GM18861 (cell line): ENCODE results near the gene SHANK1.

ENCODE experiments used
- ATAC-seq: cut with Tn5 transposase; IDR thresholded peaks from one replicate; pipeline ENCODE4 v1.9.1; 2021; ENCODE audit not compliant: unreplicated experiment

SHANK1 gene

GRCh38 chr19:50713556-50714236, 5.9 kb downstream of the SHANK1 start:
- no peak for ATAC-seq

DNA sequence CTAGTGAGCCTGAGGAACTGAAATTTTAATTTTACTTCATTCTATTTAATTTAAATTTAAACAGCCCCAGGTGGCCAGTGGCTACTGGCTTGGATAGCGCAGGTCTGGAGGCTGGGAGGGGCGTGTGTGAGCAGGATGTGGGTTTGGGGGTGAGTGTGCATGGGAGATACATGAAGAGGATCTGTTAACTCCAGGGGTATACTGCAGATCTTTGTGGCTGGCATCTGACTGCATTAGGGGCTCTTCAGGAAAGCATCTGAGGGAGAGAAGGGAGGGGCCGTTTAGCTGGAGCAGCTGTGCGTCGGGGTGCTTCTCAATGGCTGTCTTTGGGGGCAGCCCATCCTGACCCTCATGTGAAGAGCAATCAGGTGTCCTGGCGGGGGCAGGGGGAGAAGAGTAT, 6.8 kb downstream of the SHANK1 start:
- ATAC-seq = no peak

GRCh38 chr19:50711805-50712204, 7.8 kb downstream of the SHANK1 start:
- ATAC-seq = no peak

- ATAC-seq = no peak
Measured at GRCh38 chr19:50711196-50711595, 8.4 kb downstream of the SHANK1 start.

GRCh38 chr19:50710612-50711011, 9.0 kb downstream of the SHANK1 start:
- ATAC-seq = no peak

DNA sequence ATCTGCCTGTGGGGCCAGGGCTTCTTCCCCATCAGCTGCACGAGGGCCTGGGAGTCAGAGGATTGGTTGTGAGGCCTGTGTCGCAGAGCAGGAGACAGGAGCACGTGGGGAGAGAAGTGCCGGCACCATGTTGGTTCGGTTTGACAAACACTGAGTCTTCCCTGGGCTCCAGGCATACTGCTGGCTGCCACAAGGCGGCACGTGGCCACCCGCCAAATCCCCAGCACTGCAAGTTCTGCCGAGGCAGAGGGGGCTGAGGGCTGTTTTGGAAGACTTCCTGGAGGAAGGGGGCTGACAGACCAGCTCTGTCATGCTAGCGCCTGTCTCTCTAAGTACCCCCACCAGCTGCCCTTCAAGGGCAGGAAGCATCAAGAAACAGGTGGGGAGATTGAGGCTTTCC, 9.5 kb downstream of the SHANK1 start:
- ATAC-seq = no peak

DNA sequence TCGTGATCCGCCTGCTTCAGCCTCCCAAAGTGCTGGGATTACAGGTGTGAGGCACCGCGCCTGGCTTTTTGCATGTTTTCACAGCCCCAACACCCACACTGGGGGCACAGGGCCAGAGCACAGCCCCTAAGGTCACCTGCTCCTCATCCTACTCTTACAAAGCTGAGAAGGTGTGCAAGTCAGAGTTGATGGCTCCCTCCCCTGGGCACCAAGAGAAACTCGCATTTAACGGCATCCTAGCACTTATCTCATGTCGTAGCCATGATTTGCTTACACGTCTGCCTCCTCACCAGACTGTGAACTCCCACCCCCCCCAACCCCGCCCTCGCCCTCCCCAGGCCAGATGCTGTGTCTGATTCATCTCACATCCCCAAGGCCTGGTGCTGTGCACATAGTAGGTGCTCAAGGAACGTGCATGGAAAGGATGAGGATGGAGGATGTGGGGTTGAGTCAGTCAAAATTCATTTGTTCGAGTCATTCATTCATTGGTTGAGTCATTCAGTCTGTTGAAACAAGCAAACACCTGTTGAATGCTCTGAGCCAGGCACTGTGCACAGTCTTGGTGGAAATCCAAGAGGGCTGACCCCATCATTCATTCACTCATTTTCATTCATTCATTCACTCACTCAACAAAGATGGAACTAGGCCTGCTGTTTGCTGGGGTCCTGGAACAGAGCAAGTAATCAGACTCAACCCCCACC, 11.3 kb downstream of the SHANK1 start:
- ATAC-seq = no peak

GRCh38 chr19:50706387-50706786, 13.2 kb downstream of the SHANK1 start:
- no peak for ATAC-seq

DNA sequence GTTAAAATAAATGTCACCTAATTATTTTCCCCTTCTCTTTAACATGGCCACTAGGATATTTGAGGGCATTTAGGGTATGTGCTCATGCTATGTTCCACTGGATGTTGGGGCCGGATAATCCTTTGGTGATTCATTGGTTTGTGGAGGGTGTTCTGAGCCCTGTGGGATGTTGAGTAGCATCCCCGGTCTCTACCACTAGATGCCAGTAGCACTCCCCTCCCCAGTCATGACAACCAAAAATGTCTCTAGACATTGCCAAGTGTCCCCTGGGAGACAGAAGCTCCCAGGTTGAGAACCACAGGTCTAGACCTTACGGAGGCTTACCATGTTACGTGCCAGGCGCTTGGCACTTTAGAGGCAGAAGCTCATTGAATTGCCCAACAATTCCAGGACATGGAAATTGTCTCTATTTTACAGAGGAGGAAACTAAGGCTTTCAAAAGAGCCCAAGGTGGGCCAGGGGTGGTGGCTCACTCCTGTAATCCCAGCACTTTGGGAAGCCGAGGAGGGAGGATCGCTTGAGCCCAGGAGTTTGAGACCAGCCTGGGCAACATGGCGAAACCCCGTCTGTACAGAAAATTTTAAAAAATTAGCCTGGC, 14.1 kb downstream of the SHANK1 start:
- no peak for ATAC-seq

GRCh38 chr19:50703915-50704796, 15.4 kb downstream of the SHANK1 start:
- no peak for ATAC-seq

DNA sequence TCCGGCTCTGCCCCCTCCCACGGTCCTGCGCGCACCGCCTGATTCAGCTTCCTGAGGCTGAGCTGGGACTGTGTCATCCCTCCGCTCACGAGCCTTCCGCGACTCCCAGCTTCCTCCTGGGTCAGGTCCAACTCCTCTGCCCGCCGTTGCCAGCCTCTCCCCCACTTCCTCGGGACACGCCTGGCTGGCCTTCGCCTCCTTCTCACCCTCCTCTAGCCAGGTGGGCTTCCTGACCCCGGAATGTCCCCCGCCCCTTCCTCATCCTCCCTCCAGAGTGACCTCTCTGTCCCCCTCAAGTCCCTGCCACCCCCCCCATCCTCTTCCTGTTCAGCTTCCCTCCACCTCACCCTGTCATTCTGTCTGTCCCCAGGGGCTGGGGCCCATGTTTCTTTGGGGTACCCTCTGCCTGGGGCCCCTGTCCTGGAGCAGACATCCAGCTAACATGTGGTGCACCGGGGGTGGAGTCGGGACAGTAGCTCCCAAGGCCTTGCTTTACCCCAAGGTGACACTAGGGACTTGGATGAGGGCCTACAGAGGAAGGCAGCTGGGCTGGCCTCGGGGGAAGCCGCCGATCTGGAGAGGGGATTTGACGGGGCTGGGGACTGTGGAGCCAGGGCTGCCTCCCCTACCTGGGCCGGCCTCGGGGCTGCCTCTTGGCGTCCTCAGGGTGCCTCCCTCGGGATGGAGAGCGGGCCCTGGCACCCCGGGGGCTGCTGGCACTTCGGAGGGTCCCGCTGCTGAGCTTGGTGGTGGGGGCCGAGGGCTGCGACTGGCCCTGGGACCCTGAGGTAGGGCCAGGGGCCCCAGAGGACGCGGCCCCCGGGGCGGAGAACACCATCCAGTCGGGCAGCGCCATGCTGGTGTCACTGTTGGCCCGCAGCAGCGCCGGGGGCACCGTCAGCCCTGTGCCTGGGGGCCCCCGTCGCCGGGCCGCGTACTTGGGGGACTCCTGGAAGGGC, 16.5 kb downstream of the SHANK1 start:
- no peak for ATAC-seq

DNA sequence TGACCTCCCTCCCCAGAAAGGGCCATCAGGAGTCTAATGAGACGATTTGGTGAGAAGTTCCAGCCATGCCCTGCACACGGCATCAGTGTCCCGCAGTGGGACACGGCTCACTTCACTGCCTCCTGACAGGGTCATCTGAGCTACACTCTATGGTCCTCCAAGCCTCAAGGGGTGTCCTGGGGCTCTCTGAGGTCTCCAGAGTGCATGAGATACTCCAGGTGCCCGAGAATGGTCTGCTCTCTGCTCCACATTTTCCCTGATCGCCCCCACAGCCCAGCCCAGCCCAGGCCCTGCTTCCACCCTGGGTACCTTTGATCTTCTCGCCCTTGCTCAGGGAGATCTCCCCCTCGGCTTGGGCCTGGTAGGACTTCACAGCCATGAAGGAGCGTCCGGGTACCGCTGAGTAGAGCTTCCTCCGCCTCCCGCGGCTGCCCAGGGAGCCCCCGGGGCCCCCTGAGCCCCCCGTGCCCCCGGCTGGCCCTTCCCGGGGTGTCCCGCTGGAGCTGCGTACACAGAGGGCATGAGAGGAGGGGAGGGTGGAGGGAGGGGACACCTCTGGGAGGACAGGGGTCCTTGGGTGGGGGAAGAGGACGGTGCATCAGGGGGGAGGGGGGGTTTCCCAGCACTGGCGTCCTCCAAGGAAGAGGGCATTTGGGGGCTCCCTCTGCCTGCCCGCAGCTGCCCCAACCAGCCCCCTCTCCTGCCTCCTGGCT, 17.3 kb downstream of the SHANK1 start:
- no peak for ATAC-seq

- ATAC-seq = no peak
Measured at GRCh38 chr19:50701367-50701985, 18.1 kb downstream of the SHANK1 start.

GRCh38 chr19:50697414-50698124, 22.0 kb downstream of the SHANK1 start:
- no peak for ATAC-seq

DNA sequence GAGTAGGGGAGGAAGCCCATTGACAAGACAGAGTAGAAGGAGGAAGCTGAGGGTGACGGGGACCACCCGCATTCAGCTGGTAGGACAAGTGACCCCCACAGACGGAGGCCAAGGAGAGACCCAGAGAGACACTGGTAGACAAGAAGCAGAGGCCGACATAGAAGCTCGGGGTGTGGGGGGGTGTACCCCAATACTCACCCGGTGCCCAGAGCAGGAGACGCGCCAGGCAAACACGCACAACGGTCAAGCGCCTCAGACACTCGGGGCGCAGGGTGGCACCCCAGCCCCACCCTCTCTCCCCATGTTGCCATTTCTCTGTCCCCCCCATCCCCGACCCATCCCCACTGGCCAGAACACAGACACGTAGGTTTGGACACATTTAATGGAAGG, 23.5 kb downstream of the SHANK1 start:
- no peak for ATAC-seq

DNA sequence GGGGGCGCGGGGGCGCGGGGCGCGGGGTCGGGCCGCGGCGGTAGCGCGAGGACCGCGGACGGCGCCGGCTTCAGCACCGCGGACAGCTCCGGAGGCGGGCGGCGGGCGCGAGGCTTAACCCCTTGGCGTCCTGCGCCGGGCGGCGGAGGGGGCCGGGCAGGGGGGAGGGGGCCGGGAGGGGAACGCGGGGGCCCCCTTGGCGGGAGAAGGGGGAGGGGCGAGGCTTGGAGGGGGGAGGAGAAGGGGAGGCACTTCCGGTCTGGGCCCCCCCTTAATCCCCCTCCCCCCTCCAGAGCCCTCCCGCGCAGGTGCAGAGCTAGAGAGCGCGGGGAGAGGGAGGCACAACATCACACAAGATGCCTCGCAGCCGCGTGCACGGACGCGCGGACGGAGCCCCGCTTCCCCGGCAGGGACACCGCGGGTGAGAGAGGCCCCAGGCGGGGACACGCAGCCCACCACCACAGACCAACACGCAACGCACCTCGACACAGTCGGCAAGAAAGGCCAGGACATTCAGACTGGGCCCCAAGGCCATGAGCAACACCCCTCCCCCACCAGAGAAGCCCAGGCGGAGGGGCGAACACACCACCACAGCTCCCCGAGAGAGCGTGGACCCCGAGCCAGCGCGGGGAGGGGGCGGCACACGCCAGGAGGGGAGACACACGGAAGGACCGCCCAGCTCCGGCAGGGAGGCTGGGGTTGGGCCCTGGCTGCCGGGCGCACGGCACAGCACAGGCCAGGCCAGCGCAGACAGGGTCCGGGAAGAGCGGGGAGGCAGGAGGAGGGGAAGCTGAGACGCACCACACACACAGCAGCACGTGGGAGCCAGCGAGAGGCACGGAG, 24.1 kb downstream of the SHANK1 start:
- ATAC-seq = no peak

GRCh38 chr19:50694815-50695145, 24.8 kb downstream of the SHANK1 start:
- ATAC-seq = no peak
